ENCODE measurements around the gene NDOR1.
"Not testable (repeated sequence)": the region's sequence is repeated elsewhere in the genome, so short reads cannot be mapped to it uniquely, and the experiment has no call there.

The NDOR1 gene

DNA sequence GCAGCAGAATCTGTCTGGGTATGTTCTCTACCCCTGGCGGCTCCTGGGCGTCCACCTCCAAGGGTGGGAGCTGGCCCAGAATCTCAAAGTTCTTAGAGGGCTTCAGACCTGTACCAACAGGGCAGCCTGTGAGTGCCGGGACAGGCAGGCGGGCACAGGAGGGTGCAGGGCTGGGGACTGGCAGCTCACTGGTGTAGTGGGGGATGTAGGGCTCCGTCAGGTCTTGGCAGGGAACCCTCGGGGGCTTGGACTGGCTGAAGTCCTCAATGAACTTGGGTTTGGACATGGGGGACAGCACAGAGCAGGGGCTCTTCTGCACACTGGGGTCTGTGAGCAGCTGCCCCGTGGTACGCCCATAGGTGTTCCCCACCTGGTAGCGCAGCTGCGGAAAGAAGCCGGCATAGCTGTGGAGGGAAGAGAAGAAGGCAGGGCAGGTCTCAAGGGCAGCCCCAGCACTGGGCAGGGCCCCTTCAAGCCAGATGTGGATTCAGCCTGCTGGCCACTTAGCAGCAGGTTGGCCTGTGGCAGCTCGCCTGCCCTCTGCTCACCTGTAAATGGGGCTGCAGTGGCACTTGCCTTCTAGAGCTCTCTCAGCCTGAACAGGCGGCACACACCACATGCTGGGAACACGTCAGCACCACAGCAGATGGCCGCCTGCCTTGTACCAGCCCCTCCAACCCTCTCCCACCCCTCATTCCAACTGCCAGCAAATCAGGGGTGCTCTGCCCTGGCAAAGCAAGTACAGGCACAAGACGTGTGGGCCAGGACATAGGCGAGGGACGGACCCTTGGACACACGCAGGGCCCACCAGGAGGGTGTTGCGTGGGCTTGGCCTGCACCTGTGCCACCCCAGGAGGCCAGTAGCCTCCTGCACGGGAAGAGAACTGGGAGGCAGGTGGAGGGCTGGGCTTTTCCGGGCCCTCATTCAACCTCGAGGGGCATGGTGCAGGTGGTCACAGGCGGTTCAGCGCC is 40.2 kb downstream of the NDOR1 start:
- DNase-seq = no peak

GRCh38 chr9:137247135-137247915 is 41.8 kb downstream of the NDOR1 start:
- no peak for DNase-seq

GRCh38 chr9:137247916-137248175 is 42.3 kb downstream of the NDOR1 start:
- DNase-seq = no peak

- no peak for DNase-seq
These were observed 45.1 kb downstream of the NDOR1 start for GRCh38 chr9:137250329-137251193.

- DNase-seq = no peak
These were observed 45.6 kb downstream of the NDOR1 start, which contains the start of gene STPG3 for GRCh38 chr9:137251194-137251461. Gene STPG3, plus strand, starts transcription at chr9:137251286. Its CDS starts 1 bp downstream, at chr9:137251287.

GRCh38 chr9:137251490-137252268 is 46.2 kb downstream of the NDOR1 start:
- DNase-seq = no peak

DNA sequence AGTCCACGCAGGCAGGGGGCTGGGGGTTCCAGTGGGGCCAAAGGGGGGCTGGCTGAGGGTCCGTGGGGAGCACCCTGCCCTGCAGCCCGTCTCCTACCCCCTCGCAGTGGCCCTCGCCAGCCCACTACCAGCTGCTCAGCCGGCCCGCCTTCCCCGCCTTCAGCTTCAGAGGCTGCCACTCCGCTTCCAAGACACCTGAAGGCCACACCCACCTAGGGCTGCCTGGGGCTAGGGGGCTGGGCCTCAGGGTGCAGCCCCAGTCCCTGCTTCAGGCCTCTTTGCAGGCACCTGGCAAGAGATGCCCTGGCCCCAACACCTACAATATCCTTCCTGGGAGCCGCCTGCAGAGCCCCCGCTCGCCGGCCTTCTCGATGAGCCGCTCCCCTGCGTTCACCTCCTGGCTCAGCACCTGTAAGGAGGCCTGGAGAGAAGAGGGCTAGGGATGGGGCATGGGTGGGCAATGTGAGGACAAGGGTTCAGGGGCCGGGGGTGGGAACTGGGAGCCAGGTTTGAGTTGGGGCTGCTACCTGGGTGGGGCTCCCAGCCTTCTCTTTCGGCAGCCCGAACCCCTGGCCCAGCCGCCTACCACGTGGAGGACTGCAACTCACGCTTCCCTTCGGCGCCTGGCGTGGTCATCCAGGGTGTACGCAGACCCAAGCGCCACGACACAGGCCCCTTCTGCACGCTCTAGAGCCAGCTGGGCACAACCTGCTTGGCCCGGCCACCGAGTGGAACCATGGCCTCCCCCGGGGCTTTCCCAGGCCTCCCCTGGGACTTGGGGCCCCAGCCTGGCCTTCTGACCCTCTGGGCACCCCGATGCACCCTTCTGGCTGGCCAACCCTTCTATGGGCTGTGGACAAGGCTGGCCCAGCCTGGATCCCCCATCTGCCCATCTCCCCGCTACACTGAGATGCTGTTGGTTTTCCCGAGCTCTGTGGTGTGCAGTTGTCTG is 47.3 kb downstream of the NDOR1 start:
- DNase-seq = no peak

- no peak for DNase-seq
These were observed 48.5 kb downstream of the NDOR1 start for GRCh38 chr9:137253717-137254623.

DNA sequence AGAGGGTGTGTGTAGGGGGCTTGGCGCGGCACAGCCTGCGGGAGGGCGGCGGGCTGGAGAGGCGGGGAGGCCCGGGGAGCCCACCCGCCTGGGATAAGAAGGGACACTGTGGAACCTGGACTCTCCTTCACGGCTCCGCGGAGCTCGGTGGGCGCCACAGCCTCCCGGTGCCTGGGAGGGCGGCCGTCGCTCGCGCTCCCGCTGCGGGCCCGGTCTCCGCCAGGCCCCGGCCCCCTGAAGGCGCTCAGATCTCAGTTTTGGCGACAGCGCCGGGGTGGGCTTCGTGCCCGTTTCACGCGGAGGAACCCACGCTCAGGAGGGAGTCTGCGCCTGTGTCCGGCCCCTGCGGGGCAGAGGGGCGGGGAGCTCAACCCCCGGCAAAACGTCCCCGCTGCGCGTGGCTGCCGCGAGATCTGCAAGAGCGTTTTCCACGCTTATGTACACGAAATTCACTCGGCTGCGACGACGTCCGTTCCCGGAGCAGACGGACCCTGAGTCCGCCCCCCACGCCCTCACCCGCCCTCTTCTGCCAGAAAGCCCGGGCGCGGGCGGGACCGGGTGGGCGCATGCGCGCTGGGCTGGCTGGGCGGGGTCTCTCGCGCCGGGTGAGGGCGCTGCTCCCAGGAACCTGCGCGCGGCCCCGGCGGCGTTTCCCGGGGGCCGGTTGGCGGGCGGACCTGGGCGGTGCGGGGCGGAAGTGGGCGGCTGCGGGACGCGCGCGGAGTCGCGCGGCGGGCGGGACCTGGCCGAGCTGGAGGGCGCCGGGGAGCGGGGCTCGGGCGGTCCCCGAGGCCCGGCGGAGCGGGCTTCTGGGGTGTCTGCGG is 49.3 kb downstream of the NDOR1 start, which contains the start of gene NELFB:
Gene NELFB (plus strand): TSS at position 704 of the 824 bp plus-strand sequence.
- no peak for DNase-seq

GRCh38 chr9:137255448-137256114 is 50.1 kb downstream of the NDOR1 start:
- no peak for DNase-seq

GRCh38 chr9:137256362-137256761 is 50.9 kb downstream of the NDOR1 start:
- no peak for DNase-seq

DNA sequence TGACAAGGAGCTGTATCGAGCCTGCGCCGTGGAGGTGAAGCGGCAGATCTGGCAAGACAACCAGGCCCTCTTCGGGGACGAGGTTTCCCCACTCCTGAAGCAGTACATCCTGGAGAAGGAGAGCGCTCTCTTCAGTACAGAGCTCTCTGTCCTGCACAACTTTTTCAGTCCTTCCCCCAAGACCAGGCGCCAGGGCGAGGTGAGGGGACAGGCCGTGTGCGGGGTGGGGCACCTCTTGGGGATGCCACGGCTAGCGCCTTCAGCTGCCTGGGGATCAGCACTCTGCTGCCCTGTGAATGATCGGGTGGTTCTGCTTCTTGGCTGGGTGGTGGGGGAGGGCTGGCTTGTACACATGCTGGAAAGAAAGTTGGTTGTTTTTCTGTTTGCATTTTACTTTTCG is 51.4 kb downstream of the NDOR1 start:
- DNase-seq = no peak

GRCh38 chr9:137262173-137262908 is 56.8 kb downstream of the NDOR1 start:
- not testable (repeated sequence) for DNase-seq

DNA sequence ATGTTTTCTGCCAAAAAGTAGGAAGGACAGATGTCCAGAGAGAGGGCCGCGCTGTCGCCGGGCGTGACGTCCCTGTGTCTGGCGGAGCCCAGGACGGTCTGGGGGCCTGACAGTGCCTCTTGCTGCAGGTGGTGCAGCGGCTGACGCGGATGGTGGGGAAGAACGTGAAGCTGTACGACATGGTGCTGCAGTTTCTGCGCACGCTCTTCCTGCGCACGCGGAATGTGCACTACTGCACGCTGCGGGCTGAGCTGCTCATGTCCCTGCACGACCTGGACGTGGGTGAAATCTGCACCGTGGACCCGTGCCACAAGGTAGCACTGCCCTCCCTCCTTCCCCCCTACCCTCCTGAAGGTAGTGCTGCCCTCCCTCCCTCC is 57.4 kb downstream of the NDOR1 start:
- DNase-seq = no peak

- no peak for DNase-seq
These were observed 58.0 kb downstream of the NDOR1 start for GRCh38 chr9:137263506-137263905.

DNA sequence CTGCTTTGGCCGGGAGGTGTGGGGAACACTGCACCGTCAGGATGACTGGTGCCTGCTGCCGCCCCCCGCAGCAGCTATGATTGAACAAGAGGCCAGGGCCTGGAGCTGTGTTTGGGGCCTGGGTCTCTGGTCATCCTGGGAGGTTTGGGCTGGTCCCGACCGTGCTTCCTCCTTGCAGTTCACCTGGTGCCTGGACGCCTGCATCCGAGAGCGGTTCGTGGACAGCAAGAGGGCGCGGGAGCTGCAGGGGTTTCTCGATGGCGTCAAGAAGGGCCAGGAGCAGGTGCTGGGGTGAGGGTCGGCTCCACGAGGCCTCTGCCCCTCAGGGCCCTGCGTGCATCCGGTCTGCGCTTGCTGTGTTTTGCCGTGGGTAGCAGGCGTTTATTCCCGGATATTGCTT is 58.6 kb downstream of the NDOR1 start:
- no peak for DNase-seq

DNA sequence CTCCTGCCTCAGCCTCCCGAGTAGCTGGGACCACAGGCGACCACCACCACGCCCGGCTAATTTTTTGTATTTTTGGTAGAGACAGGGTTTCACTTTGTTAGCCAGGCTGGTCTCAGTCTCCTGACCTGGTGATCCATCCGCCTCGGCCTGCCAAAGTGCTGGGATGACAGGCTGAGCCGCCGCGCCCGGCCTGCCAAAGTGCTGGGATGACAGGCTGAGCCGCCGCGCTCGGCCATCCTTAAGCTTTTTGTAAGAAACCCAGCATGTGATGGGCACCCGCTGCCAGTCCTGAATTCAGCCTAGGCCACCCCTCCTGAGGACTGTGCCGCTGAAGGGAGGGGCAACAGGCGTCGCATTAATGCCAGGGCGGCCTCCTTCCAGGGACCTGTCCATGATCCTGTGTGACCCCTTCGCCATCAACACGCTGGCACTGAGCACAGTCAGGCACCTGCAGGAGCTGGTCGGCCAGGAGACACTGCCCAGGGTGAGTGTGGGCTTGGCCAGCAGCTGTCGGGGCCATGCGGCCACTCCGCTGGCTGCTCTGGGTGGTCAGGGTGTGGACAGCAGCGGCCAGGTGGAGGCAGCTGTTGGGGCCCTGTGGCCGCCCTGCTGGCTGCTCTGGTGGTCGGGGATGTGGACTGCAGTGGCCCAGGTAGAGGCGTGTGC is 60.1 kb downstream of the NDOR1 start:
- DNase-seq = no peak
